IPS-18c (cell line): Measurements from ENCODE around the gene STARD3NL.

ENCODE experiments used
- H3K4me3 ChIP-seq: 2 replicates; pipeline ENCODE4 v1.7.0; 2013; ENCODE audit warnings: low read depth, mild to moderate bottlenecking, low read length, moderate library complexity; ENCODE audit not compliant: insufficient read depth
- H3K9me3 ChIP-seq: one replicate; pipeline ENCODE4 v1.6.1; 2013; ENCODE audit warnings: mild to moderate bottlenecking, low read length, moderate library complexity; ENCODE audit not compliant: control insufficient read depth, insufficient read depth

STARD3NL gene

DNA sequence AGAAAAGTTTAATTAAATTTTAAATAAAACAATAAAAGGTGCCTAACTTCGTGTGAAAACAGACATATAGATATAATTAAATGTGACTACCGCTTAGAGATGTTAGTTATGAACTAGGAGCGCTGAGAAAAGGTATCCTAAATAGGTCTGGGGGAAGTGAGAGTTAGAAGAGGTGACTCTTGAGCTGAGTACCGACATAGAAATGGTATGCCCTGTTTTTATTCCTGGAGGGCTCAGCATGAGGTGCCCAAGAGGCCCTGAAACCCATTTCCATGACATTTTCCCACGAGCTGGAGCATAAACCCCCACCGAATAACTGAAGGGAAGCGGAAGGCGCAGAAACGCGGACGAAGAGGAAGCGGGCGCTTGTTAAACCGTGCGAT is 433 bp upstream of the STARD3NL start:
- Histone ChIP-seq H3K4me3 (peak overlapping the region; percentile 76), H3K9me3 (no peaks in the 10 kb centered on the region)

DNA sequence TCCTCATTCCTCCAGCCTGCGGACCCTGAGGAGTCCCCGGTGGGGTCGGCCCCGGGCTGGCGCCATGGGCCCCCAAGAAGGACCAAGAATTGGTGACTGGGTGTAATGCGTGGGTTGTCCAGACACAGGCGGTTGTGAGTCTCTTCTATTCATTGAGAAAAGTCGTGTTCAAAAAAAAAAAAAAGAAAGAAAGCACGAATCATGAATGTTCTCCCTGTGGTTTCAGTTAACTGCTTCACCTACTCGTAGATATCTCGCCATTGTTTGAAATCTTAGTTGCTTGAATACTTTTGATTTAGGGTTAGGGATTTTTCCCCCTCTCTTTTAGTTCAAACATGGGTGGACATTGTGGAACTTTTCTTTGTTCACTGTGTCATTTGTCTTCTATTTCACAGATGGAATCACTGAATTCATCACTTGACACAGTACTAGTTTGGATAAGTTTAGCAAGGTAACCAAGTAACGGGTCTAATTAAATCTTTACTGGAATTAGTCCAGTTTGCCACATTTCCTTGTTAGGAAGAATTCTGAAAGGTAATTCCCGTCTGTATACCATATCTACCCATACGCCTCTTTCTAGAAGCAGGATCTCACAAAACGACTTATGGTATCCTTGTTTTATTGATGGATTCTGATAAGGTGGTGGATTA is 775 bp downstream of the STARD3NL start:
- Histone ChIP-seq H3K4me3 (peak overlapping the region; percentile 87), H3K9me3 (no peaks in the 10 kb centered on the region)

DNA sequence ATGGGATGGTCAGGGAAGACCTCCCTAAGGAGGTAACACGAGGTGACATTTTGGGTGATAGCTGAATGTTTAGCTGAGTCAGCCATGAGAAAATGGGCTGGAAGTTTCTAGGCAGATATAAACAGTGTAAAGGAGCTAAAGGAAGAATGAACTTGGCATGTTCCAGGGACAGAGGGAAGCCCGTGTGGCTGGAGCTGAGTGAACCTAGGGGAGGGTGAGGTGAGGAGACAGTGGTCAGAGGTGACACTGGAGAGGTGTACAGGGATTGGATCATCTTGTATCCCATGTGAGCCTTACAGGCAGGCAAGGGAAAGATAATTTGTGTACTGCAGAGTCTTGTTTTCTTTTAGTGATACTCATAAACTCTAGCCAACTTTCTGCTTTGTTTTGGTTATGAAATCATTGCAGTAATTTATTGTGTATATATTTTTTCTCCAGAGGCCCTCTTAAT is 1.8 kb downstream of the STARD3NL start:
- Histone ChIP-seq H3K9me3 (no peaks in the 10 kb centered on the region), H3K4me3 (no peak overlapping the region)

DNA sequence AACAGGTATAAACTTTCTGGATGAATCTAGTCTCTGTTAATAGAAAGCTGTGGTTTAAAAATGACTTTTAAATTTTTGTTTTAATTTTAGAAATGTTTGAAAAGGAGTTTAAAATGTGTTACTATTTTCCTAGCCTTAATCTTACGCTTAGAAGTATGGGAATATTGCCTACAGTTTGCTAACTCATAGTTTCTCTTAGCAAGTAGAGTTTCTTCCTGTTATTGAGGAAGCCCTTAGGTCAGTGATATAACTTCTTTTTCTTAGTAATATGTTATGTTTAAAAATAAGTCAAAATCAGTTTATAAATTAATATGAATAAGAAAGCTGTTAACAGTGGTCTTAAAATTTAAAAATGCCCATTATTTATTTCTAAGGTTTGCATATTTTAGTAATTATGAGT is 3.1 kb downstream of the STARD3NL start:
- no peaks in the 10 kb centered on the region for H3K9me3 ChIP-seq
- no peak overlapping the region for H3K4me3 ChIP-seq

DNA sequence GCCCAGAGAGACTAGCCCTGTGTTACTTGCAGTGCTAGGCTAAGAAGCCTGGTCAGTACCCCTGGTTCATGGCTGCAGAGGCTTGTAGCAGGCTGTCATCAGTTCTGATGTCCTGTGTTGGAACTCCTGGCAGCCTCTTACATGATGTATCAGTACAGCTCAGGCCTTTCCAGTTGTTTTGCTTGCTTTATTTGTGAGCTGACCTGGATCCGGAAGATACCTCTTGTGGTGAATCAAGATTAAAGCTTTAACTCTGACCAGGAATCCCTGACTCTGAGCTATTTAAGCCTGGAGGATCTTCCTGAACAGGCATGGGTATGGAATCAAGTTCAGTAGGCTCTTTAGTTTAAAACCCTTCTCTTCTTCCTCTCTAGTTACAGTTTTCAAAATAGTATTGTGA is 4.4 kb downstream of the STARD3NL start:
- no peak overlapping the region for H3K4me3 ChIP-seq

DNA sequence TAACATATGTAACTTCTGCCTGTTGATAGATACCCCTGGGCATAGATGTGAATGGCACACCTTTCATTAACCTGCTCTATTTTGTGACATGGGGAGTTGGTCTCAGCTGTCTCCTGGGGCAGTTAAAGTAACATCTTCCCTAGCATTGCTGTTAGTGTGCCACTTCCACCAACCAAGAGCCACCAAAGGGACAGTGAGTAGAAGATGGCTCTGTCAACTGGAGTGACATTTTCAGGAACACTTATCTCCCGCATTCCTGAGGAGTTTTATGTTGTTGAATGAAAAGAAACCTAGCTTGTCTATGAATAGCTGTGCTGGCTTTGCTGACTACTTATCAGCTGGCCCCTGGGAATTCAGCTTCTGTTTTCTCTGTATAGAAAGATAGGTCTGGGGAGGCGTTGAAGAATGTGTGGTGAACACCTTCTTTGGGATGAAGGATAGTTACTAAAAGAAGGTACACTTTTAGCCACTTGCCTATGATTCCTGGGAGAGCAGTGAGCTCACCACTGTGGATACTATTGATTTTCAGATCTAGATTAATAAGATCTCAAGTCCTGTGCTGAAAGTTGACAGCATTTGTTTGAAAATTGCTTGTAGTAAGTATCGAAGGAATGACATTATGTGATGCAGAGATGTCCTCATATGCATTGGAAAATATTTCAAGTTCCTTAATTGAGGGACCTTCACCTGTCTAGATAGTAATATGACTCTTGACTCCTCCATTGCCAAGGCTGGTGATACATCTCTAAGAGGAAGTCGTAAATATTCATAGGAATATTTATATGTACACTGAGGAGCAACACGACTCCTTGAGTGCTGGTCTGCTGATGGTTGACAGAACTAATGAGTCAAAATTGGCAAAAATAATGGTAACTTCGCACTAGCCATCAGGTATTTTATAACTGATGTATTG is 7.6 kb downstream of the STARD3NL start:
- no peaks in the 10 kb centered on the region for H3K9me3 ChIP-seq
- H3K4me3 ChIP-seq = no peak overlapping the region

More for the DNA sequence above, 4.4 kb downstream of the STARD3NL start:
- no peaks in the 10 kb centered on the region for H3K9me3 ChIP-seq

DNA sequence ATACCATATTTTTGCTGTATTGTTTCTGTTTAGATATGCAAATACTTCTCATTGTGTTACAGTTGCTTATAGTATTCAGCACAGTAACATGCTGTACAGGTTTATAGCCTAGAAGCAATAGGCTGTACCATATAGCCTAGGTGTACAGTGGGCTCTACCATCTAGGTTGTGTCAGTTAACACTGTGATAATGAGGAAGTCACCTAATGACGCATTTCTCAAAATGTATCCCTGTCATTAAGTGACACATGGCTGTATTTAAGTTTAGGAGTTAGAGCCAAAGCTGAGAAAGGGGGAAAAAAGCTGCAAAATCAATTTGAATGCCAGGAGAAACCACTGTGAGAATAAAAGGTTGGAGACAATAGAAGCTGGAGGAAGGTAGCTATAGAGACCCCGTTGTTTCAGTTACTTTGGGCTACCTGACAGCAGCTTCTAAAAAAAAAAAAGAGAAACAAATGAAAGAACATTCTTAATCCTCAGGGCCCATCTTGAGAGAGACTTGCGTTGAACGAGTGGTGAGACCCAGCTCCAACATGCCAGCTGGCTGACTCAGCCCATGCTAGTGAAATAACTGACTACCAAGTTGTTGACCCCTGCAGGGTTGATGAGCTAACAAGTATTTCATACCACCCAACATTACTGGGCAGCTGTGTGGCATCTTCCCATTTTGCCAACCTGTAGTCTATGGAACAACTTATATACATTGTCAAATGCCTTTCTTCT is 8.7 kb downstream of the STARD3NL start:
- Histone ChIP-seq H3K9me3 (no peaks in the 10 kb centered on the region), H3K4me3 (no peak overlapping the region)

DNA sequence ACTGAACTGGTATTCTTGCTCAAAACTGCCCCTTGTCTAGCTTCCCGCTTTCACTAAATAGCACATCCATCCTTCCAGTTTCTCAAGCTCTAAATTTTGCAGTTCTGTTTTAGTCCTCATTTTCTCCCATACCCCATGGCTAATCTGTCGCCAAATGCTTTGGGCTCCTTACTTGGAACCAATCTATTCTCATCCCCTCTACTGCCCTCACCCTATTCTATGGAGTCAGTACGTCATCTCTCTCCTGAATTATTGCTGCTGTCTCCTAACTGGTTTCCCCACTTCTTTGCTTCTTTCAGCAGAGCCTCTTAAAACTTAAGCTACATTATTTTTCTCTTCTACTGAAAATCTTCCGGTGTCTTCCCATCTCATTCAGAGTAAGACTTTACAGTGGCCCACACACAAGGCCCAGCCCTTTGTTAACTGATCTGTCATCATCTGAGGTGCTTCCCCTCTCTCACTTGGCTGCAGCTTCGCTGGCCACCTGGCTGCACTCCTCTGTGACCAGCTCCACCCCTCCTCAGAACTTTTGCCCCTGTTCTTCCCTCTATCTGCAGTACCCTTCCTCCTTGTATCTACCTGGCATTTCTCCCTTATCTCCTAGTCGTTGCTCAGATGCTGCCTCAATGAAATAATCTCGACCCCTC is 9.9 kb downstream of the STARD3NL start:
- Histone ChIP-seq H3K4me3 (no peak overlapping the region), H3K9me3 (no peaks in the 10 kb centered on the region)

DNA sequence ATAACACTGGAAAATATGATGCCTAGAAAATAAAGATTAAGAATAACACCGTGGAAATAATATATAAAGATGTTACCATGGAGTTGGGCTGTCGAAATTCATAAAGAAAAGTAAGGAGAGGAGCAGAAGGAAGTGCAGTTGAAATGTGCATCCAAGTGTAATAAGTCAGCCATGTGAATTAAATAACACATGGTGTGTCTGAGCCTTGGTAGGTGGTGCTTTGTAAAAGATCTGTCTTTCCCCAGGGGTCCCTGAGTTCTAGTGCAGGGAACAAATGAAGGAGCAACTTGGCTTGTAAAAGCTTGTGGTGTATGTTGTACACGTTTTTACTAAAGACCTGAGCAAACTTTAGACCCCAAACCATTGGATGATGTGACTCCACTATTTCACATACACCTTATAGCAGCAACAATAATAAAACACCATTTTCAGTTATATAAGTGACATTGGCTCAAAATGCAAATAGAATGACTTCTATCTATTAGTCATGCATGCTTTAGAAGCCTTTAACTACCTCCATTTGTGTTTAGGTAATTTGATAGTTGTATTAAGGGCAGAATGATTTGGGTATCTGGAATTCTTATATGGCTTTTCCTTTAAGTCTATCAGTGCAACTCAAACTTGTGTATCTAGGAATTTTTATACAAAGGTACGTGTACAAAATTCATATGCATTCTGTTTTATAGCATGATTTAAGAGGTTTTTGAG is 11.3 kb downstream of the STARD3NL start:
- no peak overlapping the region for H3K4me3 ChIP-seq

DNA sequence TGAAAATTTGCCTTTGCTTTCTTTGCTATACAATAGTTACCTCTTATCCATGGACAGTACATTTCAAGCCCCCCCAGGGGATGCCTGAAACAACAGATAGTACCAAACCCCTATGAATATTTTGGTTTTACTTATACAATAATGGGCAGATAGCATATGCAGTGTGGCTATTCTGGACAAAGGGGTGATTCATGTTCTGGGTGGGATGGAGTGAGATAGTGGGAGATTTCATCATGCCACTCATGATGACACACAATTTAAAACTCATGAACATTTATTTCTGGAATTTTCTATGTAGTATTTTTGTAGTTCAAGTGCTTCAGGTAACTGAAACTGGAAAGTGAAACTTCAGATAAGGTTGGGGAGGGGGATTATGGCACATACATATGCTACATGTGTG is 12.0 kb downstream of the STARD3NL start:
- H3K4me3 ChIP-seq = no peak overlapping the region
- H3K9me3 ChIP-seq = no peaks in the 10 kb centered on the region

More for the DNA sequence above, 11.3 kb downstream of the STARD3NL start:
- no peaks in the 10 kb centered on the region for H3K9me3 ChIP-seq

DNA sequence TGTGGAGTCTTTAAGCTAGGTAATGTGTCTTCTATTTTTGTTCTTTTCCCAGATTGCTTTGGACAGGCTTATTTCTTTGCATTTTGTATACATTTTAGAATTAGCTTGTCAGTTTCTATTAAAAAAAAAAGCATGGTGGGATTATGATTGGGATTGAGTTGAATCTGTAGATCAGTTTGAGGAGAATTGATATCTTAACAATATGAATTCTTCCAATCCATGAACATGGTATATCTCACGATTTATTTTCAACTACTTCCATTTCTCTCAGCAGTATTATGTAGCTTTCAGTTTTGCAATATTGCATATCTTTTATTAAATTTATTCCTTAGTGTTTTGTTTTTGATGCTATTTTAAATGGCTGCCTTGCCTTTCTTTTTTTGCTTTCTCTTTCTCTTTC is 13.7 kb downstream of the STARD3NL start:
- H3K9me3 ChIP-seq = no peaks in the 10 kb centered on the region
- no peak overlapping the region for H3K4me3 ChIP-seq

DNA sequence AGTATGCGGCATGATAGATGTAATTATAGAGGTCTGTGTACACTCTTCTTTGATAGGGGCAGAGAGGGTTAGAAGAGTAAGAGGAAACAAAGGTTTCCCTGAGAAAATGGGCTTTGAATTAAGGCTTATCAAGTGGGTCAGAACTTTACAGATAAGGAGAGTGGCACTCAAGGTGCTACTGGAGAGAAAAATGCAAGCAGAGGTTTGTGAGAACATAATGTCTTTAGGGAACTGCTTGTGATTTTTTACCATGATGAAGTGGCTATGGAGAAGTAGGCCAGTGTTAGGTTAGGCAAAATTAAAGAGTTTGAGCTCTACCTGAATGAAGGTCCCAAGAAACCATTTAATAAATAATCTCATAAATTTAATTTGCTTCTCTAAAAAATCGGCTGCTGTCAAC is 14.3 kb downstream of the STARD3NL start:
- H3K4me3 ChIP-seq = no peak overlapping the region
- no peaks in the 10 kb centered on the region for H3K9me3 ChIP-seq

DNA sequence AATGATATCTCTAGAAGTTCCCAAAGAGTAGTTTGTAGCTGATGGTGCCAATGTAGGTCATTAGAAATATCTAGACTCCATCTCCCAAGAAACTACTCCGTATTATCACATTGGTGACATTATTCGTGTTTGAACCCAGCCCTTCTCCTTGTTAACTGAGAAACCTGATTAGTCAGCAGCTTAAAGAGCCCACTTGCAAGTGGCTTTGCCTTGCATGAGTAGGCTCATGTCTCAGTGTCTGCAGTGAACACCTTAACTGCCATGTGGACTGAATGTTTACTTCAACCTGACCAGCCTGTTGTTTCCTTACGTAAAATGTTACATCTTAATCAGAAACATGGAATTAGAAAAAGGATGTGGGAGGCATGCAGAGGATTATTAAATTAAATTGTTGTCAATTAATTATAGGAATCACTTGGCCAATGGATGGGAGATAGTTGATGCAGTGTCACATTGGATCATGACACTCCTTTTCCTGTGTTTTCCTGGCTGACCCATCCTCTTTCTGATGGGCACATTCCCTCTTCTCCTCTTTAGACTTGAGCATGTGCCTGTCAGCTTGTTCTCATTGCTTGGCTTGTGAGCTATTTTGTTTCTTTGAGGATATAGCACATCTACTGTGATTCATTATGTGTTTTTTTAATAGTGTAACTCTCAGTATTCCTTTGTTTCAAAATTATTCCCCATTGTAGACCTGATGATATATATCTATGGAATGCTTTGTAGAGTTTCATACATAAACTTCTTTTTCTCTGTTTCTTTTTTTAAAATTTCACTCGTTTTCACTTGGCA is 18.0 kb downstream of the STARD3NL start:
- no peak overlapping the region for H3K4me3 ChIP-seq

DNA sequence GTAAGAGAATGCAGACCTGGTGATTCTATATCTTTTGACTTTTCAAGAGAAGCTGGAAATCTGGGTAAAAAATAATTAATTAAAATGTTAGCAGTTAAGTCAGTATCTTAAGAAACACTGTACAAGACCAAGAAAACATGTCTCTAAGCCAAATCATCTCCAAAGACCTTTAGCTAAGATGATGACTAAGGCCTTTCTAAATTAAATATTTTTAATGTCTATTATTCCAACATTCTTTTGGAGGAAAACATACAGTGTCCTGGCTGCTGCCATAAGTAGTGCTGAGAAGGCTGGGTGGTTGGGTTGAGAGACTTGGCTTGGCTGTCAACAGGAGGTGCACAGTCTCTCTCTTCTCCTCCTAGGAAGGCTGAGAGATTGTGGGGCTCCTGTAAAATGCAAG is 20.3 kb downstream of the STARD3NL start:
- Histone ChIP-seq H3K4me3 (no peak overlapping the region), H3K9me3 (no peaks in the 10 kb centered on the region)

More for the DNA sequence above, 18.0 kb downstream of the STARD3NL start:
- H3K9me3 ChIP-seq = no peaks in the 10 kb centered on the region

DNA sequence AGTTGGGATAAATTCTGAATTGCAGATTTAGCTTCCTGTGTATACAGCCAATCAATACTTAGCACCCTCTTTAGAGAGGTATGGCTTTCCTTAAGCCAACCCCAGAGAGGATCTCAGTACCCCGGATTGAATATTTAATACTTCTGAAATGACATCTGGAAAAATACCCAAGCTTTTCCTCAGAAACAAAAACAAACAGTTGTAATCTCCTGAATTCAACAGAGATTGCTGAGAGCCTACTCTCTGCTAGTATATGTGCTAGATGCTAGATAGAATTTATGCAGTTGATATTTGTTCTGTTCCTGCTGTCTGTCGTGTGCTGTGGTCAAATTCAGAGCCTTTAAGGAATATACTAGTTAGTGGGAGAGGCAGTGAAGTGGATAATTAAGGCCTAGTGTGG is 21.1 kb downstream of the STARD3NL start:
- H3K9me3 ChIP-seq = no peaks in the 10 kb centered on the region
- H3K4me3 ChIP-seq = no peak overlapping the region

DNA sequence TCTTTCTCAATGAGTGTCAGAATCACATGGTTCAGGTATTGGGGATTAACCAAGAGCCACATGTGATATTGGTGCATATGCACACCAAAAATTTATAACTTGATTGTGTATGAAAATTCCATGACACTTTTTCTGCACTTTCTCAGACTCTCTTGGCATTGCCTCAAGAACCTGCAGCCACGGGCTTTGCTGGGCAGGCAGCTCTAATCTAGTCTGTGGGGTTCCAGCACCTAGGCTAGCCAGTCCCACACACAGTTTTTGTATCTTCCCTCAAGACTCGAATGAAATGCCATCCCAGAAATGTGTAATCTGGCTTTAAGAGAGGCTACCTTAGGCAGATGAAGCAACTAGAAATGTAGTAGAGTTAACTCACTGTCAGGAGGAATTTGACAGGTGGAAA is 21.7 kb downstream of the STARD3NL start:
- no peak overlapping the region for H3K4me3 ChIP-seq
- no peaks in the 10 kb centered on the region for H3K9me3 ChIP-seq
